Thyroid gland (tissue), 4 donors: ENCODE results near the gene KLK3.

ENCODE experiments used
- CTCF ChIP-seq, 6 experiments: fragments of 200-600 bp in 3 of 6; fragments of 450-650 bp in 3 of 6; sonication (generic) in 3 of 6; IDR thresholded peaks; one replicate each; pipeline ENCODE4 v1.5.1; 2016 to 2019; ENCODE audit warnings: antibody characterized with exemption in 6 of 6, mild to moderate bottlenecking in 2 of 6, inconsistent platforms in 1 of 6, moderate library complexity in 1 of 6
- POLR2A ChIP-seq, 2 donors: fragments of 450-650 bp; IDR thresholded peaks; one replicate each; pipeline ENCODE4 v1.6.1; 2017; ENCODE audit warnings: antibody characterized with exemption in 2 of 2, mild to moderate bottlenecking in 2 of 2, moderate library complexity in 1 of 2

- TF ChIP-seq POLR2A (IDR thresholded peaks at IDR 0.05) (no peak), CTCF (IDR thresholded peaks at IDR 0.05) (peak in 3 of 6 experiments; percentile 20 to 32 (median 31))
Observed at GRCh38 chr19:50838239-50838638, 16.5 kb upstream of the KLK3 start.
